Caco-2 (cell line): Measurements from ENCODE around the gene EMC1. TPM values are rescaled to one million over a fixed set of nuclear protein-coding genes. Genes with fewer than 3 reads are reported as not detected.
"Not testable (repeated sequence)": the region's sequence is repeated elsewhere in the genome, so short reads cannot be mapped to it uniquely, and the experiment has no call there.

Source experiments
- BruUV-seq: library from RNA; stranded (reverse); fragments of 400-500 nt; replicated peaks from 2 replicates; lab custom pipeline; 2021; lab: Mats Ljungman, UMichigan
- CTCF ChIA-PET: fragments of 300-600 bp; sonication (Branson Sonifier 250); formaldehyde crosslinking; loops from one replicate; lab custom pipeline; 2022; ENCODE audit warnings: antibody characterized with exemption; lab: Charles Lee
- POLR2A ChIA-PET: fragments of 300-600 bp; sonication (Branson Sonifier 250); formaldehyde crosslinking; loops from one replicate; lab custom pipeline; 2022; ENCODE audit warnings: antibody characterized with exemption; lab: Charles Lee
- DNase-seq, 2 experiments: peaks; one replicate each; pipeline versions ENCODE4 v3.0.0 to v3.0.0-alpha.2; 2020 to 2022
- H3K27me3 ChIP-seq: replicated peaks from 2 replicates; pipeline ENCODE4 v1.6.0; 2011; ENCODE audit warnings: low read length; ENCODE audit not compliant: control insufficient read depth, insufficient read depth
- H3K36me3 ChIP-seq: 2 replicates; pipeline ENCODE4 v1.5.1; 2011; ENCODE audit warnings: low read length; ENCODE audit not compliant: control insufficient read depth, insufficient read depth
- H3K4me1 ChIP-seq: fragments of 250-450 bp; sonication (Bioruptor Pico); 2 replicates; pipeline ENCODE4 v1.5.1; 2020; ENCODE audit warnings: mild to moderate bottlenecking
- H3K4me3 ChIP-seq: 2 replicates; pipeline ENCODE4 v1.5.1; 2011; ENCODE audit warnings: low read depth, mild to moderate bottlenecking, control low read depth, low read length
- H3K9me3 ChIP-seq: fragments of 250-450 bp; sonication (Bioruptor Pico); 2 replicates; pipeline ENCODE4 v1.5.1; 2020; ENCODE audit warnings: mild to moderate bottlenecking, moderate library complexity
- H3K27ac Mint-ChIP-seq: one replicate; pipeline ENCODE4 v1.8.0; 2022; ENCODE audit warnings: mixed read lengths; ENCODE audit not compliant: unreplicated experiment
- H3K27me3 Mint-ChIP-seq: one replicate; pipeline ENCODE4 v1.8.0; 2022; ENCODE audit warnings: mixed read lengths; ENCODE audit not compliant: insufficient read depth, unreplicated experiment
- H3K36me3 Mint-ChIP-seq: one replicate; pipeline ENCODE4 v1.8.0; 2022; ENCODE audit warnings: mild to moderate bottlenecking, mixed read lengths; ENCODE audit not compliant: insufficient read depth, unreplicated experiment
- H3K4me1 Mint-ChIP-seq: one replicate; pipeline ENCODE4 v1.8.0; 2022; ENCODE audit warnings: low read depth, mixed read lengths; ENCODE audit not compliant: unreplicated experiment
- H3K4me3 Mint-ChIP-seq: one replicate; pipeline ENCODE4 v1.8.0; 2022; ENCODE audit warnings: mild to moderate bottlenecking, moderate library complexity, mixed read lengths; ENCODE audit not compliant: unreplicated experiment
- H3K9me3 Mint-ChIP-seq: one replicate; pipeline ENCODE4 v1.8.0; 2022; ENCODE audit warnings: mixed read lengths; ENCODE audit not compliant: unreplicated experiment
- intact Hi-C: fragments of 100-400 bp; cut with micrococcal nuclease; formaldehyde crosslinking; loops from one replicate; pipeline ENCODE4 v1.10.0; 2022; ENCODE audit not compliant: unreplicated experiment
- total RNA-seq: library from RNA; stranded (reverse); gene quantifications from 2 replicates; pipeline ENCODE4 v1.2.3, GENCODE V29; 2022
- TF ChIP-seq, protein P1 (sequence below), 2 experiments: fragments of 200-600 bp in 1 of 2; IDR thresholded peaks; 1 replicate in 1 of 2; 2 replicates in 1 of 2; pipeline versions ENCODE4 v1.5.1 to v1.8.0; 2011 to 2022; ENCODE audit warnings: antibody characterized with exemption in 1 of 2, control low read depth in 1 of 2, inconsistent platforms in 1 of 2, low read depth in 1 of 2, low read length in 1 of 2, mild to moderate bottlenecking in 1 of 2, moderate library complexity in 1 of 2; ENCODE audit not compliant: insufficient read depth in 1 of 2, severe bottlenecking in 1 of 2, unreplicated experiment in 1 of 2

The EMC1 gene
- total RNA-seq, 1 experiment from 2014 or later: 51.5 TPM

DNA sequence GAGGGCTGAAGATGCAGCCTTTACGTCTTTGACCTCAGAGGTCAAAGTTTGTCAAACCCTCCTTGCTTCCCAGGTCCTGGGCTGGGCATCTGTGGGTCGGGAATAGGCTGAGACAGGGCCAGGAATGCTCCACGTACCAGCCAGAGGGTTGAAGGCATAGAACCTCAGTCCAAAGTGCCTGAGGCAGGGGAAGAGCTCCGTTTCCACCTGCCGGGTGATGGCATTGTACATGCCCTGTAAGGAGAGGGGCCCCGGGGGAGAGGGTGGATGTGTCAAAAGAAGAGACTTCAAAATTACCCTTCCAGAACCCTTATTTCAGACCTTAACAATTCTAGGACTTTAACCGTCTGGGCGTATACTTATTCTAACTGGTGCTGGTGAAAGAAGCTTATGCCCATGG lies 33.6 kb upstream of the EMC1 start:
- DNase-seq: no peak
- no peak overlapping the region for H3K4me3 Mint-ChIP-seq
- Histone ChIP-seq H3K4me3 (no peak overlapping the region), H3K9me3 (no peaks in the 10 kb centered on the region), H3K4me1 (no peaks in the 10 kb centered on the region), H3K36me3 (no peaks in the 10 kb centered on the region), H3K27me3 (no peaks in the 10 kb centered on the region)
- TF ChIP-seq, protein P1, sequence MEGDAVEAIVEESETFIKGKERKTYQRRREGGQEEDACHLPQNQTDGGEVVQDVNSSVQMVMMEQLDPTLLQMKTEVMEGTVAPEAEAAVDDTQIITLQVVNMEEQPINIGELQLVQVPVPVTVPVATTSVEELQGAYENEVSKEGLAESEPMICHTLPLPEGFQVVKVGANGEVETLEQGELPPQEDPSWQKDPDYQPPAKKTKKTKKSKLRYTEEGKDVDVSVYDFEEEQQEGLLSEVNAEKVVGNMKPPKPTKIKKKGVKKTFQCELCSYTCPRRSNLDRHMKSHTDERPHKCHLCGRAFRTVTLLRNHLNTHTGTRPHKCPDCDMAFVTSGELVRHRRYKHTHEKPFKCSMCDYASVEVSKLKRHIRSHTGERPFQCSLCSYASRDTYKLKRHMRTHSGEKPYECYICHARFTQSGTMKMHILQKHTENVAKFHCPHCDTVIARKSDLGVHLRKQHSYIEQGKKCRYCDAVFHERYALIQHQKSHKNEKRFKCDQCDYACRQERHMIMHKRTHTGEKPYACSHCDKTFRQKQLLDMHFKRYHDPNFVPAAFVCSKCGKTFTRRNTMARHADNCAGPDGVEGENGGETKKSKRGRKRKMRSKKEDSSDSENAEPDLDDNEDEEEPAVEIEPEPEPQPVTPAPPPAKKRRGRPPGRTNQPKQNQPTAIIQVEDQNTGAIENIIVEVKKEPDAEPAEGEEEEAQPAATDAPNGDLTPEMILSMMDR (IDR thresholded peaks at IDR 0.05; ENCODE audit: insufficient read depth in 1 of 2, low read depth in 1 of 2, low read length in 1 of 2, severe bottlenecking in 1 of 2, unreplicated experiment in 1 of 2): no peak
- H3K9me3 Mint-ChIP-seq: no peaks in the 10 kb centered on the region
- CTCF ChIA-PET: no interaction called here
- no peaks in the 10 kb centered on the region for H3K36me3 Mint-ChIP-seq
- POLR2A ChIA-PET: no interaction called here
- no peaks in the 10 kb centered on the region for H3K27me3 Mint-ChIP-seq
- H3K27ac Mint-ChIP-seq: no peak overlapping the region
- no TSS peak for BruUV-seq
- peaks cover 9% of the 10 kb centered on the region for H3K4me1 Mint-ChIP-seq
- intact Hi-C loops: no loop called here

DNA sequence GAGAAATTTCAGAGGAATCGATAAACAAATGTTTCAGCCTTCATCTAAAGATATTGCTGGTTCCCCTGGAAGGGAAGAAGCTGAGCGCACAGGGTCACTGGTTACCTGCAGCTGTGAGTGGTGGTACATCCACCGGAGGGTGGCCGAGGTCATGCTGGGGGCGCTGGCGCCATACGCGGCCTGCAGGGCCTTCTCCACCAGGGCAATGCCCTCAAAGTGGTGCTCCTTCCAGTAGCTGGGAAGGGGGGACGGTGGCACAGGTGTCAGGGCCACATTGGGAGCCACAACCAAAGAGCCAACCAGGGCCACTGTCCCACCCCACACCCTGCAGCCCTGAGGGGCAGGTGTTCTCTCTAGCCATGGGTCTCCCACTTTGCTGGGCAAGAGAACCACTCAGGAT lies 32.6 kb upstream of the EMC1 start:
- Histone ChIP-seq H3K36me3 (no peaks in the 10 kb centered on the region), H3K4me3 (no peak overlapping the region), H3K9me3 (no peaks in the 10 kb centered on the region), H3K4me1 (no peaks in the 10 kb centered on the region), H3K27me3 (no peaks in the 10 kb centered on the region)
- Mint-ChIP-seq H3K4me1 (no peaks in the 10 kb centered on the region), H3K4me3 (no peak overlapping the region), H3K27me3 (no peaks in the 10 kb centered on the region), H3K27ac (no peak overlapping the region), H3K36me3 (no peaks in the 10 kb centered on the region), H3K9me3 (no peaks in the 10 kb centered on the region)
- BruUV-seq: no TSS peak
- TF ChIP-seq, protein P1 (IDR thresholded peaks at IDR 0.05; ENCODE audit: insufficient read depth in 1 of 2, low read depth in 1 of 2, low read length in 1 of 2, severe bottlenecking in 1 of 2, unreplicated experiment in 1 of 2): no peak
- no peak for DNase-seq
- intact Hi-C loops: no loop called here
- POLR2A ChIA-PET: no interaction called here
- CTCF ChIA-PET: no interaction called here

DNA sequence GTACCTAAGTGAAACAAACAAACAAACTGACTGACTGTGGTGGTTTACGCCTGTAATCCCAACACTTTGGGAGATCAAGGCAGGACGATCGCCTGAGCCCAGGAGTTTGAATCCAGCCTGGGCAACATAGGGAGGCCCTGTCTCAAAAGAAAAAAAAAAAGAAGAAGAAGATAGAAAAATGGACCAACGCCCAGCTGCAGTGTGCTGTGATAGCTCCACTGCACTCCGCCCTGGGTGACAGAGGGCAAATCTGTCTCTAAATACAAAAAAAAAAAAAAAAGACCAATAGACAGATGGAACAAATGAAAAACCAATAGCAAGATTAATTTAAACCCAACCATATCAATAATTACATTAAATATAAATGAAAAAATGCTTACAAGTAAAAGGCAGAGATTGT lies 23.3 kb upstream of the EMC1 start:
- Histone ChIP-seq H3K36me3 (no peaks in the 10 kb centered on the region), H3K9me3 (no peaks in the 10 kb centered on the region), H3K4me3 (no peak overlapping the region), H3K4me1 (no peaks in the 10 kb centered on the region), H3K27me3 (no peaks in the 10 kb centered on the region)
- intact Hi-C loops: no loop called here
- H3K4me3 Mint-ChIP-seq: no peak overlapping the region
- H3K36me3 Mint-ChIP-seq: no peaks in the 10 kb centered on the region
- no peaks in the 10 kb centered on the region for H3K4me1 Mint-ChIP-seq
- ChIA-PET CTCF (no interaction called here), POLR2A (no interaction called here)
- H3K9me3 Mint-ChIP-seq: no peaks in the 10 kb centered on the region
- TF ChIP-seq, protein P1 (IDR thresholded peaks at IDR 0.05; ENCODE audit: insufficient read depth in 1 of 2, low read depth in 1 of 2, low read length in 1 of 2, severe bottlenecking in 1 of 2, unreplicated experiment in 1 of 2): no peak
- no peaks in the 10 kb centered on the region for H3K27me3 Mint-ChIP-seq
- no TSS peak for BruUV-seq
- no peak overlapping the region for H3K27ac Mint-ChIP-seq
- no peak for DNase-seq

DNA sequence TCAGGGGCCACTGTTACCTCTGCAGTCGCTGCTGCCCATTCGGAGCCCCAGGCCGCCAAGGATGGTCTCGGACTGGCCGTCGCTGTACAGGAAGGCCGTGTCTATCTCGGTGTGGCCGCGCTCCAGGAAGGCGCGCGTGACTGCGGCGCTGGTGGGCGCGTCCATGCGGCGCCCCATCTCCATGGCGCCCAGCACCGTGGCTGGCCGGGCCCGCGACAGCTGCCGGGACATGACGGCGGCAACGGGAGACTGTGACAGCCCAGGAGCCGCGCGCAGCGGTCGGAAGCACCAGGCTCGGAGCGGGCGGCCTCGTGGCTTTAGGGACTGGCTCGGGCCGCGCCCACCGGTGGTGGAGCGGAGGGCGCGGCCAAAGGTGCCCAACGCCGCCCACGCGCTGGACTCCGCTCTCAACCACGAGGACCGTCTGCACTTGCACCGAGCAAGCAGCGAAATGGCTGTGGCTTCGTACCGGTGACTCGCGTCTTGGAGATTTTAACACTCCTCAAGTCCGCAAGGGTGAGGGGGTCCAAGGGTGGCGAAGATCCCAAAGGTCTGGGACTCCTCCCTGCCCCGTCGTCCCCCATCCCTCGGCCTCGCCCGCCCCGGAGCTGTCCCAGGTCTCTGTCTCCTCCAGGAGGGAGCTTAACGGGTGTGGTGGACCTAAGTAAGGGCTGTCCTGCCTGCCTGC lies 22.7 kb upstream of the EMC1 start:
- H3K36me3 ChIP-seq, DNase-seq, H3K4me3 ChIP-seq, CTCF ChIA-PET, H3K4me1 ChIP-seq, H3K9me3 Mint-ChIP-seq, H3K9me3 ChIP-seq, H3K27me3 ChIP-seq, POLR2A ChIA-PET, H3K4me1 Mint-ChIP-seq, BruUV-seq, H3K4me3 Mint-ChIP-seq, H3K36me3 Mint-ChIP-seq, H3K27ac Mint-ChIP-seq, H3K27me3 Mint-ChIP-seq, intact Hi-C loops: not testable (repeated sequence)
